Urinary bladder (tissue), 4 donors: Measurements from ENCODE around the gene PCYT2. TPM values are rescaled to one million over a fixed set of nuclear protein-coding genes. Genes with fewer than 3 reads are reported as not detected.

ENCODE experiments used
- DNase-seq: peaks from one replicate; pipeline ENCODE4 v3.0.0-alpha.2; 2015; ENCODE audit errors: extremely low spot score
- H3K27ac ChIP-seq: one replicate; pipeline ENCODE4 v1.5.1; 2013; ENCODE audit warnings: low read depth, mild to moderate bottlenecking, moderate library complexity
- H3K36me3 ChIP-seq: one replicate; pipeline ENCODE4 v1.6.1; 2013; ENCODE audit warnings: mild to moderate bottlenecking, moderate library complexity; ENCODE audit not compliant: insufficient read depth
- H3K4me1 ChIP-seq: one replicate; pipeline ENCODE4 v1.6.1; 2013; ENCODE audit warnings: mild to moderate bottlenecking, moderate library complexity; ENCODE audit not compliant: insufficient read depth
- H3K4me3 ChIP-seq: one replicate; pipeline ENCODE4 v1.5.1; 2013; ENCODE audit warnings: low read depth, low read length
- WGBS: extraction: QIAGEN DNeasy Blood & Tissue Kit; methylation state at CpG from one replicate; pipeline ENCODE4 v1.1.7; 2013; 5-methylcytosine and 5-hydroxymethylcytosine counted together
- polyA plus RNA-seq: library from polyadenylated mRNA; stranded (reverse); fragments of 200-250 nt; gene quantifications from one replicate; pipeline ENCODE4 v1.2.3, GENCODE V29; 2013
- total RNA-seq: library from RNA; depleted of rRNA; stranded (reverse); fragments of >200 nt; gene quantifications from one replicate; pipeline ENCODE4 v1.2.3, GENCODE V29; 2014
- donor health status: healthy with polysubstance abuse.
- donor health status: healthy.

PCYT2 gene
- total and polyA plus RNA-seq, 2 donors: 9.8 to 36.0 TPM

GRCh38 chr17:81866440-81867169 is 44.6 kb downstream of the PCYT2 start:
- 71% methylated on average over 18 of the region's 18 CpGs for WGBS
- DNase-seq: no peak
- no peak overlapping the region for H3K4me3 ChIP-seq
- no peaks in the 10 kb centered on the region for H3K36me3 ChIP-seq
- H3K4me1 ChIP-seq: no peaks in the 10 kb centered on the region
- peak overlapping the region; percentile 28 for H3K27ac ChIP-seq

GRCh38 chr17:81865733-81866439 is 45.3 kb downstream of the PCYT2 start:
- Histone ChIP-seq H3K4me1 (no peaks in the 10 kb centered on the region), H3K27ac (no peak overlapping the region), H3K36me3 (no peaks in the 10 kb centered on the region), H3K4me3 (no peak overlapping the region)
- WGBS: 59% methylated on average over 18 of the region's 18 CpGs
- no peak for DNase-seq

GRCh38 chr17:81865358-81865732 is 45.9 kb downstream of the PCYT2 start:
- H3K27ac ChIP-seq: no peak overlapping the region
- H3K4me3 ChIP-seq: no peak overlapping the region
- DNase-seq: no peak
- no peaks in the 10 kb centered on the region for H3K4me1 ChIP-seq
- H3K36me3 ChIP-seq: no peaks in the 10 kb centered on the region
- WGBS: 94% methylated on average over 8 of the region's 8 CpGs

- H3K4me1 ChIP-seq: no peaks in the 10 kb centered on the region
- WGBS: 79% methylated on average over 9 of the region's 9 CpGs
- H3K4me3 ChIP-seq: no peak overlapping the region
- H3K27ac ChIP-seq: no peak overlapping the region
- DNase-seq: no peak
- H3K36me3 ChIP-seq: no peaks in the 10 kb centered on the region
Observed at GRCh38 chr17:81863833-81864768, 47.1 kb downstream of the PCYT2 start.

- Histone ChIP-seq H3K36me3 (no peaks in the 10 kb centered on the region), H3K27ac (no peak overlapping the region), H3K4me1 (no peaks in the 10 kb centered on the region), H3K4me3 (no peak overlapping the region)
- no peak for DNase-seq
- WGBS: 82% methylated on average over 6 of the region's 6 CpGs
Observed at GRCh38 chr17:81863123-81863675, 48.0 kb downstream of the PCYT2 start.

GRCh38 chr17:81860756-81861568 is 50.2 kb downstream of the PCYT2 start:
- peak overlapping the region; percentile 64 for H3K4me3 ChIP-seq
- DNase-seq: peak; percentile 100
- under 1% methylated on average over 74 of the region's 74 CpGs for WGBS
- H3K27ac ChIP-seq: peak overlapping the region; percentile 98
- no peaks in the 10 kb centered on the region for H3K36me3 ChIP-seq
- no peaks in the 10 kb centered on the region for H3K4me1 ChIP-seq

GRCh38 chr17:81859906-81860755 is 51.1 kb downstream of the PCYT2 start, which contains the start of gene P4HB:
TSS of gene P4HB (minus strand) at chr17:81860535. CDS start at chr17:81860471, 64 bp downstream.
- H3K4me1 ChIP-seq: no peaks in the 10 kb centered on the region
- no peaks in the 10 kb centered on the region for H3K36me3 ChIP-seq
- DNase-seq: no peak
- peak within 1 kb of the TSS; percentile 98 for H3K27ac ChIP-seq
- peak within 1 kb of the TSS; percentile 93 for H3K4me3 ChIP-seq
- under 1% methylated on average over 95 of the region's 95 CpGs for WGBS

GRCh38 chr17:81858967-81859905 is 52.0 kb downstream of the PCYT2 start:
- no peaks in the 10 kb centered on the region for H3K4me1 ChIP-seq
- H3K27ac ChIP-seq: no peak overlapping the region
- peak overlapping the region; percentile 93 for H3K4me3 ChIP-seq
- no peak for DNase-seq
- WGBS: 50% methylated on average over 23 of the region's 23 CpGs
- H3K36me3 ChIP-seq: no peaks in the 10 kb centered on the region

GRCh38 chr17:81858170-81858966 is 52.8 kb downstream of the PCYT2 start:
- WGBS: 85% methylated on average over 30 of the region's 30 CpGs
- DNase-seq: no peak
- Histone ChIP-seq H3K27ac (no peak overlapping the region), H3K36me3 (no peaks in the 10 kb centered on the region), H3K4me3 (no peak overlapping the region), H3K4me1 (no peaks in the 10 kb centered on the region)

- Histone ChIP-seq H3K4me3 (no peak overlapping the region), H3K36me3 (no peaks in the 10 kb centered on the region), H3K27ac (no peak overlapping the region), H3K4me1 (no peaks in the 10 kb centered on the region)
- WGBS: 76% methylated on average over 29 of the region's 29 CpGs
- no peak for DNase-seq
Observed at GRCh38 chr17:81854974-81855774, 56.0 kb downstream of the PCYT2 start.
